Measurements from ENCODE around the gene CLEC11A.

CLEC11A gene

DNA sequence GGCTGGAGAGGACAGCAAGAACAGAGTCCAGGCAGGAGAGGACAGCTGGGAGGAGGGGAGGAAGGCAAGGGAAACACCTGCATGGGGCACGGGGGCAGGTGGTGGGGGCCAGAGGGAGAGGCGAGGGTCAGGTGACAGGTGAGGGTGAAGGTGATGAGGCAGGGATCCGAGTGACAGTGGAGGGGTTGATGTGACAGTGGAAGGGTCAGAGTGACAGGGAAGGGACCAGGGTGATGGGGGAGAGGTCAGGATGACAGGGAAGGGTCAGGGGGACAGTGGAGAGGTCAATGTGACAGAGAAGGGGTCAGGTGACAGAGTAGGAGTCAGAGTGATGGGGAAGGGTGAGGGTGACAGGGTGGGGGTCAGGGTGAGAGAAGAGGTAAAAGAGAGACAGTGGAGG, 44.8 kb upstream of the CLEC11A start:
- no peak for TF ChIP-seq EZH2 (IDR thresholded peaks at IDR 0.05; ENCODE audit: borderline replicate concordance, low read depth, low read length, severe bottlenecking)
- TF ChIP-seq, protein P1, sequence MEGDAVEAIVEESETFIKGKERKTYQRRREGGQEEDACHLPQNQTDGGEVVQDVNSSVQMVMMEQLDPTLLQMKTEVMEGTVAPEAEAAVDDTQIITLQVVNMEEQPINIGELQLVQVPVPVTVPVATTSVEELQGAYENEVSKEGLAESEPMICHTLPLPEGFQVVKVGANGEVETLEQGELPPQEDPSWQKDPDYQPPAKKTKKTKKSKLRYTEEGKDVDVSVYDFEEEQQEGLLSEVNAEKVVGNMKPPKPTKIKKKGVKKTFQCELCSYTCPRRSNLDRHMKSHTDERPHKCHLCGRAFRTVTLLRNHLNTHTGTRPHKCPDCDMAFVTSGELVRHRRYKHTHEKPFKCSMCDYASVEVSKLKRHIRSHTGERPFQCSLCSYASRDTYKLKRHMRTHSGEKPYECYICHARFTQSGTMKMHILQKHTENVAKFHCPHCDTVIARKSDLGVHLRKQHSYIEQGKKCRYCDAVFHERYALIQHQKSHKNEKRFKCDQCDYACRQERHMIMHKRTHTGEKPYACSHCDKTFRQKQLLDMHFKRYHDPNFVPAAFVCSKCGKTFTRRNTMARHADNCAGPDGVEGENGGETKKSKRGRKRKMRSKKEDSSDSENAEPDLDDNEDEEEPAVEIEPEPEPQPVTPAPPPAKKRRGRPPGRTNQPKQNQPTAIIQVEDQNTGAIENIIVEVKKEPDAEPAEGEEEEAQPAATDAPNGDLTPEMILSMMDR (IDR thresholded peaks at IDR 0.05; ENCODE audit: borderline replicate concordance, extremely low read depth, low read length, poor library complexity, severe bottlenecking) = no peak
- no peak overlapping the region for H3K27ac ChIP-seq (ENCODE audit: low read length)
- no peak overlapping the region for H2AFZ ChIP-seq (ENCODE audit: low read depth, low read length)
- H3K9ac ChIP-seq (ENCODE audit: low read depth, low read length) = no peak overlapping the region
- ATAC-seq (ENCODE audit: insufficient read depth, low read depth) (no peak), DNase-seq (no peak)
- no peak overlapping the region for H3K4me3 ChIP-seq (ENCODE audit: low read depth in 1 of 2, low read length in 2 of 2)
- no peaks in the 10 kb centered on the region for H3K79me2 ChIP-seq (ENCODE audit: insufficient read depth, low read length)
- no peaks in the 10 kb centered on the region for H3K36me3 ChIP-seq (ENCODE audit: insufficient read depth, low read length)
- no peaks in the 10 kb centered on the region for H3K9me3 ChIP-seq (ENCODE audit: insufficient read depth, low read length, severe bottlenecking)
- H3K4me2 ChIP-seq (ENCODE audit: insufficient read depth, low read length) = no peak overlapping the region
- H4K20me1 ChIP-seq (ENCODE audit: insufficient read depth, low read length) = no peaks in the 10 kb centered on the region
- no peaks in the 10 kb centered on the region for H3K27me3 ChIP-seq (ENCODE audit: insufficient read depth, low read length, poor library complexity)
- H3K4me1 ChIP-seq (ENCODE audit: insufficient read depth, low read length) = no peaks in the 10 kb centered on the region

DNA sequence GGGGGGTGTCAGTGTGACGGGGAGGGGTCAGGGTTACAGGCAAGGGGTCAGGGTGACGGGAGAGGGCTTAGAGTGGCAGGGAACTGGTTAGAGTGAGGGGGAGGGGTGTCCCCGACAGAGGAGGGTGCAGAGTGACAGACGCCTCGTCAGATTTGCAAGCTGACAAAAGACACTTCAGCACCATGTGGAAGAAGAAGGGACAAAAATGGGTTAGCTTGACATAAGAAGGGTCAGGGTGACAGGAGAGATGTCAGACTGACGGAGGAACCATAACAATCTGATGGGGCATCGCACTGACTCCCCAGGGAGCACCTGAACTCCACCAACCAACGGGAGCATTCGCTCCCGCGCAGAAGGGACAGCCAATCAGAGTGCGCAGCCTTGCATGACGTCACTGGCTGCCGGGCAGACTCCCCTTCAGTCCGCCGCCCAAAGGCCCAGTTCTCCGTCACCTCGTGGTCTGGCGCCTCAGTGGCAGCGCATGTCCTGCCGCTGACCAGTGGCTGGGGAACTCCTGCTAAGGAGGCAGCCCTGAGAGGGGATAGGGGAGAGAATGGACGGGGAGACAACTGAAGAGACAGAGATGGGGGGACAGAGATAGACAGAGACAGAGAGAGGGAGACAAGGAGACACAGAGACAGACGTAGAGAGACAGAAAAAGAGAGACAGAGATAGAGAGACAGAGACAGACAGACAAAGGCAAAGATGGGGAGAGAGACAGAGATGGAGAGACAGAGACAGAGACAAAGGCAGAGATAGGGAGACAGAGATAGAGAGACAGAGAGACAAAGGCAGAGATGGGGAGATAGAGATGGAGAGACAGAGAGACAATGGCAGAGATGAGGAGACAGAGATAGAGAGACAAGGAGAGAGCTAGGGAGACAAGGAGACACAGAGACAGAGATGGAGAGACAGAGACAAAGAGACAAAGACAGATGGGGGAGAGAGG, 43.7 kb upstream of the CLEC11A start:
- no peak overlapping the region for H2AFZ ChIP-seq (ENCODE audit: low read depth, low read length)

DNA sequence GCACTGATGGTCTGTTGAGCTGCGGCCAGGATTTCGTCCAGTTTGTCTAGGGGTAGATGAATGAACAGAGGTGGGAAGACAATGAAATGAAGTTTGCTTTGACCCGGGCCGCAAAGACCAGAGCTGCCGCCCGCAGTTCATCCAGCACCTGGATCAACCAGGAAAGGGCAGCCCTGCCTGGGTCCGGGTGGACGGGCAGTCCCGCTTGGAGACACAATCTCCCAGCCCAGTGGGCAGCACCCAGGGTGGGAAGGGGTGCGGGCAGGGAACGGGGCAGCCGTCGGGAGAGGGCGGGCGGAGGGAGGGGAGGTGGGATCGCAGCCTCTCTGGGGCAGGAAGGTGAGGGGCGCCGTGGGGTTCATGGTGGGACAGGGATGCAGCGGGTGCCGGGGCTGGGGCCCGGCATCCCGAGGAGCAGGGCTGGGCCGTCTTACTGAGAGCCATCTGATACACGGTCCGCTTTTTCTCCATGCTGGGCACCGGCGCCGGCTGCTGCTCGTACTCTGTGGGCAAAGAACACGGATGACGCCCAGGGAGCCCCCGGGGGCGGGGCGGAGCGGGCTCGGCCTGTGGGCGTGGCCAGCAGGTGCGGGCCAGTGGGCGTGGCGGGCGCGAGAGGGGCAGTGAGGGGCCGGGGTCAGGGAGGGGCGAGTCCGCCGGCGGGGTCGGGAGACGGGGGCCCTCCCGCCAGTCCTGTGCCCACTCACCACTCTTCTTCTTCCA, 36.7 kb upstream of the CLEC11A start:
- no peak overlapping the region for H2AFZ ChIP-seq (ENCODE audit: low read depth, low read length)
- no peak overlapping the region for H3K4me2 ChIP-seq (ENCODE audit: insufficient read depth, low read length)
- no peaks in the 10 kb centered on the region for H3K27me3 ChIP-seq (ENCODE audit: insufficient read depth, low read length, poor library complexity)
- H3K9me3 ChIP-seq (ENCODE audit: insufficient read depth, low read length, severe bottlenecking) = no peaks in the 10 kb centered on the region
- H4K20me1 ChIP-seq (ENCODE audit: insufficient read depth, low read length) = no peaks in the 10 kb centered on the region; the same call in none of the 2 replicates
- no peaks in the 10 kb centered on the region for H3K79me2 ChIP-seq (ENCODE audit: insufficient read depth, low read length)
- H3K27ac ChIP-seq (ENCODE audit: low read length) = no peak overlapping the region
- H3K9ac ChIP-seq (ENCODE audit: low read depth, low read length) = no peak overlapping the region
- H3K4me3 ChIP-seq (ENCODE audit: low read depth in 1 of 2, low read length in 2 of 2) = no peak overlapping the region
- no peaks in the 10 kb centered on the region for H3K36me3 ChIP-seq (ENCODE audit: insufficient read depth, low read length)
- DNase-seq (no peak), ATAC-seq (ENCODE audit: insufficient read depth, low read depth) (no peak)
- H3K4me1 ChIP-seq (ENCODE audit: insufficient read depth, low read length) = no peaks in the 10 kb centered on the region
- TF ChIP-seq, protein P1 (IDR thresholded peaks at IDR 0.05; ENCODE audit: borderline replicate concordance, extremely low read depth, low read length, poor library complexity, severe bottlenecking) = no peak
- no peak for TF ChIP-seq EZH2 (IDR thresholded peaks at IDR 0.05; ENCODE audit: borderline replicate concordance, low read depth, low read length, severe bottlenecking)

More for the DNA sequence above, 43.7 kb upstream of the CLEC11A start:
- TF ChIP-seq EZH2 (IDR thresholded peaks at IDR 0.05; ENCODE audit: borderline replicate concordance, low read depth, low read length, severe bottlenecking) = no peak
- TF ChIP-seq, protein P1 (IDR thresholded peaks at IDR 0.05; ENCODE audit: borderline replicate concordance, extremely low read depth, low read length, poor library complexity, severe bottlenecking) = no peak
- peak; percentile 63 for DNase-seq
- no peak overlapping the region for H3K4me2 ChIP-seq (ENCODE audit: insufficient read depth, low read length)
- no peaks in the 10 kb centered on the region for H3K27me3 ChIP-seq (ENCODE audit: insufficient read depth, low read length, poor library complexity)
- H3K79me2 ChIP-seq (ENCODE audit: insufficient read depth, low read length) = no peaks in the 10 kb centered on the region
- no peak overlapping the region for H3K27ac ChIP-seq (ENCODE audit: low read length)
- no peak overlapping the region for H3K9ac ChIP-seq (ENCODE audit: low read depth, low read length)
- H3K4me1 ChIP-seq (ENCODE audit: insufficient read depth, low read length) = no peaks in the 10 kb centered on the region
- no peak overlapping the region for H3K4me3 ChIP-seq (ENCODE audit: low read depth in 1 of 2, low read length in 2 of 2)
- H3K9me3 ChIP-seq (ENCODE audit: insufficient read depth, low read length, severe bottlenecking) = no peaks in the 10 kb centered on the region
- H3K36me3 ChIP-seq (ENCODE audit: insufficient read depth, low read length) = no peaks in the 10 kb centered on the region
- peak; percentile 80 for ATAC-seq (ENCODE audit: insufficient read depth, low read depth)
- no peaks in the 10 kb centered on the region for H4K20me1 ChIP-seq (ENCODE audit: insufficient read depth, low read length)
